Activated CD4-positive, alpha-beta T cell treated with anti-CD3 and anti-CD28 coated beads for 4 hours (primary cell): Measurements from ENCODE around the gene C1orf159.

Source experiments
- DNase-seq, 2 donors: peaks; one replicate each; pipeline ENCODE4 v3.0.0-alpha.2; 2020

C1orf159 gene

GRCh38 chr1:1090424-1091343, 25.2 kb downstream of the C1orf159 start:
- no peak for DNase-seq

DNA sequence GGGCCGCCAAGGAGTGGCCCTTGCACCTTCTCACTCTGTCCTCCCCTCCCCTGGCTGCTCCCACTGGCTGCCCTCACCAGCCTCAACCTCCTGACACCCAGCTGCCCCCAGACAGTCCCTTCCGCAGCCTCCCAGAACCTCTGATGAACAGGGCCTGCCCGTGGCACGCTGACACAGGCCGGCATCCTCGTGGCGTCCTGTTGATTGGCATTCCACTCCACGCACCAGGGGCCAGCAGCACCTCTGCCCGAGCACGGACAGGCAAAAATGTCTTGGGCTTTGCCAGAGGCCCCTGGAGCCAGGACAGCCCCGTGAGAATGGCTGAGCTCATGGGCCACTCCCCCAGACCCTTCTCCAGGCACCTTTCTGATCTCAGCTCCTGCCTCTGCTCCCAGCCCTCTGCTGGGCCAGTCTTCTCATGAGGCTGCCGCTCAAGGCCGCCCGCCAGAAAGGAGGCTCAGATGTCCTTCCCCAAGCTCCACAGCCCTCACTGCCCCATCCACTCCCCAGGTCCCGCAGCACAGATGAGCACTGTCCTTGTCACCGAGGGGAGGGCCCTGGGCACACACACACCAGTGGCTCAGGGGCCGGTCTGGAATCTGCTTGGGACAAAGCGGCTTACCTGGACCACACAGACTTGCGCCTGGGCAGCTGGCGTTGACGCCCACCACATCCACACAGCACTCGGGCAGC, 26.0 kb downstream of the C1orf159 start:
- no peak for DNase-seq

DNA sequence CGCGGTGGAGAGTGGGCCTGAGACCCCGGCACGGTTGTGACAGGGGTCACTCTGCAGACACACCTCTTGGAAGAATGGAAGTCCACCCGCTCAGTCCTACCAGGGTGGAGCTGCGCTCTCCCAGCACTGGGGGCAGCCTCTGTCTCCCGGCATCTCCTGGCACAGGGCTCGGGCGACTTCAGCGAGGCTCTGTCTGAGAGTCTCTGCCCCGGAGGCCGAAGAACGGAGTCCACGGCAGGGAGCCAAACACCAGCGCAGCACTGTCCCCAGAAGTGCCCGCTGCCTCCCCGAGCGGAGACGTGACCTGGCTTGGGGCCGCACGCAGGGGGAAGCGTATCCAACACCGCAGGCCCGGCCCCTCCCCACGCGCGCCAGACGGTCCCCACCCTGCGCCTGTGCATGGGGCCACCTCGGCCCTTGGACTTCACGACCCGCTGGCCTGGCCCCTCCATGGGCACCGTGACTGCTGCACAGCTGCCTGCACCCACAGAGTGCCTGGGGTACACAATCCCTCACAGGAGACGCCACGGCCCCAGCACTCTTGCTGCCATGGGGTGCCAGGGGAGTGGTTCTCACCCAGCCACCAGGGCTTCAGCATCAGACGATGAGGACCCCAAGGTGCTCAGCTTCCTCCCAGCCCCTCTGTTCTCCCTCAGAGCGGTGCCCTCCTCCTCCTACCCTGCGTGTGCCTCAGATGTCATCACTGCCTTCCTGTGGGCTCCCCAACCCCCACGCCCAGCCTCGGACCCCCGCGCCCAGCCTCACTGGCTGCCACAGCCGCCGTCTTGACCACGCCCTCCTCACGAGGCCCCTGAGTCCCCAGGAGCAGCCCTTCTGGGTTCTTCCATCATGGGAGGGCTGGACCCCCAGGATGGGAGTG, 26.8 kb downstream of the C1orf159 start:
- no peak for DNase-seq

- DNase-seq = no peak
Measured at GRCh38 chr1:1088029-1088800, 27.7 kb downstream of the C1orf159 start.

- DNase-seq = no peak
Measured at GRCh38 chr1:1087351-1088028, 28.4 kb downstream of the C1orf159 start.

DNA sequence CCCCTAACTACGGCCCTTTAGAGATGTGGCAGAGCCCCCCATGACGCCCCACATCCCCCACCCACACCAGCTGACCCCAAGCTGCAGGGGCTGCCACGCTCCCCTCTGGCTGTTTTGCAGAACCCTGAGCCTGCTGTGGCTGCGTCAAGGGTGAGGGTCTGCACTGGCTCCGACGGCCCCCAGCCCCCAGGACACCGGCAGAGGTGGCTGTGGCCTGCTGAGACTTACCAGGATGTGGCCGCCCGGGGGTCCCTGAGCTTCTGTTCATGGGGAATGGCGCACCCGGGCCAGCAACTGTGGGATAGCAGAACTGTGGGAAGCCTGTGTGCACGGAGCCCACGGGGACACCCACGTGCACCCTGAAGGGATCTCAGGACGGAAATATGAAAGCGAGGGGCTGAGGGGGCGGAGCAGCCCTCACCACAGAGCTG, 29.0 kb downstream of the C1orf159 start:
- DNase-seq = no peak

DNA sequence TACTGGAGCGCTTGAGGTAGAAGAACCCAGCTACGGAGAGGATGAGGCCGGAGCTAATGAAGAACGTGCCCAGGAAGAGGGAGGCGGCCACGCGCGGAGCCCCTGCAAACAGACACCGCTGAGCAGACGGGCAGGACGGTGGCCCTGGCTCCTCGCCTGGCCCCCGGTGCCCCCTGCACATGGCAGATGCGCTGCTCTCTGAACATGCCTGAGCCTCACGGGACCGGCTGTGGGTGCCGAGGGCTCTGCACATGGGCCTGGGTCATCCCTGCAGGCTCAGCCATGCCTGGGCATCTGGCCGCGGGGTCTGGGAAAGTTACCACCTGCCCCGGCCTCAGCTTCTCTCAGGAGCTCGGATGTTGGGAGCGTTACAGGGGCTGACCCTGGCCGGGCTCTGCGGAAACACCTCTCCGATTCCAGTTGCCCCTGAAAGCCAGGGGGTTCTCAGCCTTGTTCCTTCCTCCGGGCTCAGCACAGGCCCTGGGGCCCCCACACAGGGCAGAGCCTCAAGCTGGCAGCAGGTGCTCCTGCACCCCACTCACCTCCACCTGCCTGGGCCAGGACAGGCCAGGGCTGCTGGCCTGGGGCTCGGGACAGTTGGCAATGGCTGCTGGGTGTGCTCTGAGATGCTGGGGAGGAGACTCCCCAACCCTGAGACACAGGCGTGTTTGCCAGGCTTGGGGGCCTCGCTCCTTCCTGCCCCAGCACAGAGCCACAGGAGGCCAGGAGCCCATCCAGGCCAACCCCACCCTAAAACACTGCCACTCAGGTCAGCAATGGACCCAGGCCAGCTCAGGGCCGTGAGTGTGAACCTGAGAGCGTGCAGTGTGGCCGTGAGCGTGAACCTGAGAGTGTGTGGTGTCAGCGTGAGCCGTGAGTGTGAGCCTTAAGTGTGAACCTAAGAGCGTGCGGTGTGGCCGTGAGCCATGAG, 29.7 kb downstream of the C1orf159 start:
- no peak for DNase-seq

DNA sequence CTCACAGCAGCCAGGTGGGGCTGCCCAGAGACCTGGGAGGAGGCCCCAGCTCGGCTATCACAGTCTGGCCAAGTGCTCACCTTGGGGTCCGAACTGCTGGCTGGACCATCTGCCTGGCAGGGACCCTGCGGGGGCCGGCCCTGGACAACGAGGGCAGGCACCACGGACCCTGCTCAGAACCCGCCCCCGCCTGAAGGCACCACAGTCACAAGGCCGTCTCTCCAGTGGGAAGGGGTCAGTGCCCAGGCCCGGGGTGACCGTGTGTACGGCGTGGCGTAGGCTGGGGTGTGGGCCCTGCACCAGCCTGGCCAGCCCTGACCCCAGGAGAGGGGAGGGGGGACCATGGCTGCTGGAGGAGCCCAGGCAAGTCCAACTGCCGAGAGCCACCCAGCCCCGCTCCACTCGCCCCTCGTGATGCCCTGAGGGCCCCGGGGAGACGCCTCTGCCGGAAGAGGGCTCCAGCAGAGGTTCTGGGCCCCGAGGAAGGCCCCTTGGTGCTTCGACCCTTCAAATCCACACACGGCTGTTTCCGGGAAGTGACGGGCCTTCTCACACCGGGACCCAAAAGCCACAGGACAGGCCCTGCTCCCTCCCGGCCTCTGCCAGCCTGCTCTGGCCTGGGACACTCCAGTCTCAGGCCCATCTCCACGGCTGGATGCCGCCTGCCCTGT, 30.6 kb downstream of the C1orf159 start:
- DNase-seq = no peak

DNA sequence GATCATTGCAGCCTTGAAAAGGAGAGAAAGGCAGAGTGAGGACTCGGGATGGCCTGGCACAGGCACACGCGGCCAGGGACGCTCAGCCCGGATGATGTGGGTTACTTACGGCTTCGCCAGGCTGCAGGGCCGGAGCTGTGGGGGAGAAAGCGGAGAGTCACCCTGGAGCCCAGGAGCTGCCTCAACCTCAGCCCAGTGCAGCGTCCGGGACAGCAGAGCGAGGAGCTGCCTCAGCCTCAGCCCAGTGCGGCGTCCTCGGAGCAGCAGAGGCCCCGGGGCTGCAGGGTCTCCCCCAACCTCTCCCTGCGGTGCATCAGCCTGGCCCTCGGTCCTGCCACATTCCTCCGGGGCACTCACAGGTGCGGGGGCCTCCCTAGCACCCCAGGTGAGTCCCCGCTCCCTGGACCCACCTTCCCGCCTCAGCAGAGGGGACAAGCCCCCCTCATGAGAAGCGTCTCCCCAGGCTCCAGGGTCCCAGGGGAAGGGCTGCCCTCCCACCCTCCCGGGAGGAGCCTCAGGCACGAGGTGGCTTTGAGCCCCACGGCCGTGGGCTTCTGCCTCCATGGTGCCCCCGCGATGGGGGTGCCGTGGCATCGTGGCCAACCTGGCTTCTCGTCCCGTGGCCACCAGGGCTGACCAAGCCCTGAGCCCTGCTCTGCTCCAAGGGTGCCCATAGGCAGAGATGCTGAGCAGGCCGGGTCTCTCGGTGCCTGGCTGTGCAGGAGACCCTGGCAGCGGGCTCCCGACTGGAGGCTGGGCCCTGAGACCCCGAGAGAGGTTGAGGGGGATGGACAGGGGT, 31.3 kb downstream of the C1orf159 start:
- no peak for DNase-seq

DNA sequence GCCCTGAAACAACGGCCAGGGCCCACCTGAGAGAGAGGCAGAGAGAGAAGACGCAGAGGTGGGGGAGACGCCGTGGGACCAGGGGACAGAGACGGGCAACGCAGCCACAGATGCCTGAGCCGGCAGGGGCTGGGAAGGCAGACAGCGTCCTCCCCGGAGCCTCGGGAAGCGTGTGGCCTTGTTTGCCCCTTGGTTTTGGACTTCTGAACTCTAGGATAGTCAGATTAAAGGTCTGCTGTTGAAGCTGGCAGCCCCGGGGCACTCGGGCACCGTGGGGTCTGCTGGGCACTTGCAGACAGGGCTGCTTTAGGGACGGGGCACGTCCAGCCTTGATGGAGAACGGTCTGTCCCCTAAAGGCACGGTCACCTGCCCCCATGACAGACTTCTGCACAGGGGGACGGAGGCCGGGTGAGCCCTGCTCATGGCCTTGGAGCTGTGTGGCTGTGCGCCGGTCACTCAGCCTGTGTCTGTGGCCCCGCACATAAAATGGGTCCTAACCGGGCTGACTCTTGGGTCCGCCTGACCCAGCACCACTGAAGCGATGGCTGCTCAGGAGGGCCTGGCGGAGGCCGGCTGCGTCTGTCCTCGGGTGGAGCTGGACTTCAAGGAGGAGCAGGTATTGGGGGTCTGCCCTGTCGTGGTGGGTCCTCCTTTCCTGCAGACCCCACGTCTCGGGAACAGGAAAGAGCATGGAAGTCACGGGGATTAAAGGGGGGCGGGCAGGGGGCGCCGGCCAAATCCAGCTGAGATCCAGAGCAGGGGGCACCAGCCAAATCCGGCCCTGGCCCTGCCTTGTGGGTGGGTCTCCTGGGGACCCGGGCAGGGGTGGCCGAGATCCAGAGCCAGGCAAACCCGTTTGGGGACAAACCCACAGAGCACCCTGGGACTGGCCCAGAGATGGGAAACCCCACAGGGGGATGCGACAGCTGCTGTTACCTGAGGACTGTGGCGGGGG, 32.2 kb downstream of the C1orf159 start:
- no peak for DNase-seq

DNA sequence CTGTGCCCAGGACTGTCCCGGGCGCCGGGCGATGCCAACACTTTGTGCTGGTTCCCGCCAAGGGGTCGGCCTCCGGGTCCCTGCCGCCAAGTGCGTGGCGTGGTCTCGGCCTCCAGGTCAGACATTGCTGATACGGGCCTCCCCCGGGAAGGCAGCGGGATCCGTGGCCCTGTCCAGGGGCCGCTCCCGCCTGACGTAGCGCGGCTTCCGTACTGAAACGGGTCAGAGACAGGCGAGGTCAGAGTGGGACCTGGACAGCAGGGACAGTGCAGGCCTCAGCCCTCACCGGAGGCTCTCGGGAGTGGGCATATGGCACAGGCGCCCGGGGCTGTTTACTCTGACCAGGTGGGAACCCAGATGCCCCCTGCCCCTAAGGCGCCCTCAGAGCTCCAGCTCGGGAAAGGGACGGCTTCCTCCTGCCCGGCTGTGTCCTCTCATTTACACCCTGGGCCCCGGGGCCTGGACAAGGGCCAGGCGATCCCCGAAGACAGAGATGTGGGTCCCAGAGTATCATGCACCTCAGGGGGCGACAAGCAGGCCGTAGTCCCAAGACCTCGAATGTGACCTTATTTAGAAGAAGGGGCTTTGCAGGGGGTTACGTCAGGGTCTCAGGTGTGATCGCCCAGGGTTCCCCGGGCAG, 33.0 kb downstream of the C1orf159 start:
- DNase-seq = peak in 1 of 2 donors; percentile 1

DNA sequence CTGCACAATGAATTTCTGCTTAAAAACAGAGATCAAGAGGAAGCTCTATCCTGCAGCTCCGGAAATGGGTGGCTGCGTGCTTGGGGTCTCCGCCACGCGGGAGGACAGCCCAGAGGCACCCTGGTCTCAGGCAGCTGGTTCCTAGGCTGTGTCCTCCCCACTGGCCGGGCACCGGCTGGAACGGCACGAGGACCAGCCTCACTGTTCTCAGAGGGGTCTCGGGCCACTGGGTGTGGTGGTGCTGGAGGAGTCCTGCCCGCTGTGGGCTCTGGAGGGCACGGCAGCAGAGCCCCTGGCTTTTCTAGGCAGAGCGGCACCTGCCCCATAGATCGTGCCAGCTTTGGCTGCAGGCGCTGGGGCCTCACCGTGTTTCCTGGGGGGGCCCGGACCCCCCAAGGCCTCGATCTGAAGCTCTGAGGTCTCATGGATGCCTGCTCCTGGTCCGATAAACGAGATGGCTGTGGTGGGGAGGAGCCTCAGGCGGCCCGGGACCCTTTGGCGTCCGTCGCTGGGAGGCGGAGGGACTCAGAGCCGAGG, 33.6 kb downstream of the C1orf159 start:
- DNase-seq = no peak

GRCh38 chr1:1081311-1082238, 34.3 kb downstream of the C1orf159 start:
- no peak for DNase-seq

DNA sequence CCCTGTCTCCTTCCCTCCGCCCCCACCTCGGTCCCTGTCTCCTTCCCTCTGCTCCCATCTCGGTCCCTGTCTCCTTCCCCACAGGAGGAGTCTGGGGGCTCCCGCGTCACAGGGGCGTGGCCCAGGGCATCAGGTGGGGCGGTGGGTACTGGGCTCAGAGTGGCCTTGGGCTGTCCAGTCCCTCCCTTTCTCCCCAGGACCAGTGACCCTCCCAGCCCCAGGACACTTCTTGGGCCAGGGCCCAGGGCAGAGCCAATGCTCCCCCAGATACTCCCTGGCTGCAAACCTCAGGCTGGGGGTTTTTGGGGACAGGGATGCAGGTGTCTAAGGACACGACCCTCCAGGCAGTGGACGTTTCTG, 35.0 kb downstream of the C1orf159 start:
- peak in 1 of 2 donors; percentile 1 for DNase-seq

- DNase-seq = no peak
Measured at GRCh38 chr1:1080122-1080757, 35.6 kb downstream of the C1orf159 start.
